Uterus (tissue), 4 donors: ENCODE data around the gene NCAM1. TPM values are rescaled to one million over a fixed set of nuclear protein-coding genes. Genes with fewer than 3 reads are reported as not detected.

Experiments
- DNase-seq, 2 donors: peaks; one replicate each; pipeline ENCODE4 v3.0.0-alpha.2; 2019 to 2020
- H3K27ac ChIP-seq, 2 donors: fragments of 200-600 bp; sonication (generic); 1 replicate in 1 of 2; 2 replicates in 1 of 2; pipeline ENCODE4 v1.5.1; 2016 to 2018
- H3K27me3 ChIP-seq, 2 donors: fragments of 200-600 bp; sonication (generic); one replicate each; pipeline ENCODE4 v1.5.1; 2018 to 2019; ENCODE audit warnings: control low read depth in 1 of 2
- H3K36me3 ChIP-seq, 2 donors: fragments of 200-600 bp; sonication (generic); one replicate each; pipeline ENCODE4 v1.5.1; 2019; ENCODE audit warnings: control low read depth in 1 of 2
- H3K4me1 ChIP-seq, 2 donors: fragments of 200-600 bp; sonication (generic); one replicate each; pipeline ENCODE4 v1.5.1; 2018 to 2019; ENCODE audit warnings: control low read depth in 1 of 2
- H3K4me3 ChIP-seq, 2 donors: fragments of 200-600 bp; sonication (generic); 1 replicate in 1 of 2; 2 replicates in 1 of 2; pipeline ENCODE4 v1.5.1; 2018 to 2019; ENCODE audit warnings: mild to moderate bottlenecking in 1 of 2
- H3K9me3 ChIP-seq, 2 donors: fragments of 200-600 bp; sonication (generic); one replicate each; pipeline ENCODE4 v1.5.1; 2019; ENCODE audit warnings: control low read depth in 1 of 2
- CTCF ChIP-seq, 4 experiments: fragments of 200-600 bp in 2 of 4; fragments of 450-650 bp in 2 of 4; sonication (generic) in 2 of 4; IDR thresholded peaks; one replicate each; pipeline ENCODE4 v1.5.1; 2016 to 2019; ENCODE audit warnings: antibody characterized with exemption in 4 of 4, mild to moderate bottlenecking in 2 of 4, moderate library complexity in 1 of 4
- POLR2A ChIP-seq, 2 donors: fragments of 450-650 bp; IDR thresholded peaks; one replicate each; pipeline ENCODE4 v1.6.1; 2016; ENCODE audit warnings: antibody characterized with exemption in 2 of 2, mild to moderate bottlenecking in 1 of 2, moderate library complexity in 1 of 2
- intact Hi-C: fragments of 100-400 bp; cut with DNase I; formaldehyde crosslinking; loops from one replicate; pipeline ENCODE4 v1.15.1; 2023; ENCODE audit warnings: low total_unique reads
- total RNA-seq, 4 donors: library from RNA; depleted of rRNA in 3 of 4; stranded (reverse); fragments of >200 nt in 3 of 4; gene quantifications; one replicate each; pipeline versions ENCODE4 v1.1.0 to v1.2.4, GENCODE V29; 2014 to 2023
- donor health status: DM: yes; HTN: yes; CAD: no.

The NCAM1 gene
- total RNA-seq, 4 donors from 2014 or later = 54.4 to 210 (median 171) TPM

GRCh38 chr11:113114705-113115027, 153.4 kb downstream of the NCAM1 start:
- intact Hi-C loops = no loop called here

DNA sequence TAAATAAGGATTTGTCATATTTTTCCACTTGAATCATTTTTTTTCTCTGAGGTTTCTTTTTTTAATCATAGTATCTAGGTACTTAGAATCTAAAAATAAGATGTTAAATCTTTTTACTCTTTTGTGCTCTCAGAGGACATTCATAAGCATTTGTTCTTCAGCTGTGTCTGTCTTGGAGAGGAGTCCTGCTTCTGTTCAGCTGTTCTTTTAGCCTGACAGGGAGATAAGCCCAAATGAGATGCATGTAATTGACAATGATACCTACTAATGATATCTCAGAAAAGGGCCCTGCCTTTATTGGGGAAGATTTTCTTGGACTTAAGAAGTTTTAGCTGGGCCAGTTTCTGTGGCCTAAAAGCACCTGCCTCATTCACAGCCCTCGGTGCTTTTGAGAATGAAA, 156.9 kb downstream of the NCAM1 start:
- H3K36me3 ChIP-seq = no peaks in the 10 kb centered on the region
- TF ChIP-seq CTCF (IDR thresholded peaks at IDR 0.05) (no peak), POLR2A (IDR thresholded peaks at IDR 0.05) (no peak)
- H3K27me3 ChIP-seq = no peaks in the 10 kb centered on the region
- H3K9me3 ChIP-seq = no peaks in the 10 kb centered on the region
- H3K4me1 ChIP-seq = peaks cover 0 to 9% of the 10 kb centered on the region in 2 donors
- intact Hi-C loops = no loop called here
- H3K27ac ChIP-seq = peak overlapping the region in 1 of 2 donors; percentile 44
- no peak overlapping the region for H3K4me3 ChIP-seq
- DNase-seq = no peak

More at GRCh38 chr11:113114705-113115027, 153.4 kb downstream of the NCAM1 start:
- Histone ChIP-seq H3K9me3 (no peaks in the 10 kb centered on the region), H3K36me3 (no peaks in the 10 kb centered on the region), H3K27me3 (no peaks in the 10 kb centered on the region), H3K27ac (no peak overlapping the region), H3K4me1 (peaks cover 0 to 7% of the 10 kb centered on the region in 2 donors), H3K4me3 (no peak overlapping the region)
- DNase-seq = no peak
- TF ChIP-seq POLR2A (IDR thresholded peaks at IDR 0.05) = no peak
- no peak for TF ChIP-seq CTCF (IDR thresholded peaks at IDR 0.05)

- Histone ChIP-seq H3K4me3 (no peak overlapping the region), H3K9me3 (no peaks in the 10 kb centered on the region), H3K36me3 (no peaks in the 10 kb centered on the region), H3K27me3 (no peaks in the 10 kb centered on the region), H3K27ac (no peak overlapping the region), H3K4me1 (peaks cover 0 to 9% of the 10 kb centered on the region in 2 donors)
- TF ChIP-seq CTCF (IDR thresholded peaks at IDR 0.05) (no peak), POLR2A (IDR thresholded peaks at IDR 0.05) (no peak)
- intact Hi-C loops = no loop called here
- DNase-seq = no peak
These were observed 157.9 kb downstream of the NCAM1 start for GRCh38 chr11:113119074-113119473.

DNA sequence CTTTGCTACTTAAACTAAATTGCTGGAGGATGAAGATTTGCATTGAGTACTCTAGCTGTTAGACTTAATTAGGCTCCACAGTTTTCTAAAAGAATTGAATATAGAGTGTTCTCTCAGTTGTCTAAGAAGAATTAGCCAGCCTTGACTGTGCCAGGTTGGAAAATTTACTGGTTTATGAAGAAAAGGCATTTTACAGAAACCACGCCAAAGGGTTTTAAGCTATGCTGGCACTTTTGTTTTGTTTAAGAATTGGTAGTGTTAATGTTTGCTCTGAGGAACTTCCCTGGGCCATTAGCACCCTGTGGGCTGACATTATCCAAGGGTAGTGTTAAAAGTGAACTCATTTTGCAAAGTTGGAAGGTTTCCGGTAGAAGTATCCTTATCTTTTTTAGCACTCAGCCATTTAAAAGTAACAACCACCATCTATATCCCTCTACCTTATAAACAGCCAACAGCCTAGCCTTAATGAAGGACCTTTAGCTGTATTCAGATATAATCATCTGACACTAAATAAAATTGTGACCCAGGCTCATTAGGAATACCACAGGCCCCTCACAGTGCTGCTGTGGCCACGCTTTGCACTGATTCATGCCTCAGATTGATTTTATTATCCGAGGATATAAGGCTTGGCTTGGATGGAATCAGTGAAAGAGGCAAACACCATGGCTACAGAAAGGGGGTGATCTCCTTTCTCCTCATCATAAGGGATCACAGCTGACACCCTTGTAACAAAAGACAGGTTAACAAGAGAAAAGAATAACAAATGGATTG, 158.9 kb downstream of the NCAM1 start:
- no peak for TF ChIP-seq CTCF (IDR thresholded peaks at IDR 0.05)
- TF ChIP-seq POLR2A (IDR thresholded peaks at IDR 0.05) = no peak
- no peak overlapping the region for H3K27ac ChIP-seq
- peaks cover 0 to 9% of the 10 kb centered on the region in 2 donors for H3K4me1 ChIP-seq
- H3K36me3 ChIP-seq = no peaks in the 10 kb centered on the region
- intact Hi-C loops = no loop called here
- H3K27me3 ChIP-seq = no peaks in the 10 kb centered on the region
- H3K9me3 ChIP-seq = no peaks in the 10 kb centered on the region
- no peak overlapping the region for H3K4me3 ChIP-seq
- DNase-seq = no peak

DNA sequence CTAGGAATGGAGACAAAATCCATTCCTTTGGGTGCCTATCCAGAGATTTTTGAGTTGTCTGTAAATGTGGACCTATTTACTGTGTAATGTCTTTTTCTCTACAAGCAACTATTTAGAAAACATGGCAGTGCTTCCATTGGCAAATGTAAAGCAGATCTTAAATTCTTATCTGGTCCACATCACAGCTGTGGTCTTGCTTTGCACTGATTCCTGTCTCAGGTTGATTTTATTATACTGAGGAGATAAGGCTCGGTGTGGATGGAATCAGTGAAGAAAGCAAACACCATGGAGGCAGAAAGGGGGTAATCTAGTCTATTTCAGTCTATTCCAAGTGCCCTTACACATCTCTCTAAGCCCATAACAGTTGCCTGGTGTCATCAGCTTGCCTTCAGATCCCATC, 160.5 kb downstream of the NCAM1 start:
- Histone ChIP-seq H3K27me3 (no peaks in the 10 kb centered on the region), H3K36me3 (no peaks in the 10 kb centered on the region), H3K9me3 (no peaks in the 10 kb centered on the region), H3K4me1 (peaks cover 0 to 9% of the 10 kb centered on the region in 2 donors), H3K4me3 (no peak overlapping the region), H3K27ac (no peak overlapping the region)
- TF ChIP-seq POLR2A (IDR thresholded peaks at IDR 0.05) (no peak), CTCF (IDR thresholded peaks at IDR 0.05) (no peak)
- no peak for DNase-seq
- intact Hi-C loops = no loop called here
